Activated CD4-positive, CD25-positive, alpha-beta regulatory T cell treated with anti-CD3 and anti-CD28 coated beads, Interleukin-2, amount 50 U/mL, for 24 hours (primary cell): Measurements from ENCODE around the gene ZNF236.
"Not testable (repeated sequence)": the region's sequence is repeated elsewhere in the genome, so short reads cannot be mapped to it uniquely, and the experiment has no call there.

ENCODE experiments used
- ATAC-seq, 2 donors: fragments of 150-1000 bp; cut with Tn5 transposase; one replicate each; pipeline ENCODE4 v1.10.0; 2021; ENCODE audit warnings: mild to moderate bottlenecking in 1 of 2, moderate library complexity in 1 of 2

ZNF236 gene

DNA sequence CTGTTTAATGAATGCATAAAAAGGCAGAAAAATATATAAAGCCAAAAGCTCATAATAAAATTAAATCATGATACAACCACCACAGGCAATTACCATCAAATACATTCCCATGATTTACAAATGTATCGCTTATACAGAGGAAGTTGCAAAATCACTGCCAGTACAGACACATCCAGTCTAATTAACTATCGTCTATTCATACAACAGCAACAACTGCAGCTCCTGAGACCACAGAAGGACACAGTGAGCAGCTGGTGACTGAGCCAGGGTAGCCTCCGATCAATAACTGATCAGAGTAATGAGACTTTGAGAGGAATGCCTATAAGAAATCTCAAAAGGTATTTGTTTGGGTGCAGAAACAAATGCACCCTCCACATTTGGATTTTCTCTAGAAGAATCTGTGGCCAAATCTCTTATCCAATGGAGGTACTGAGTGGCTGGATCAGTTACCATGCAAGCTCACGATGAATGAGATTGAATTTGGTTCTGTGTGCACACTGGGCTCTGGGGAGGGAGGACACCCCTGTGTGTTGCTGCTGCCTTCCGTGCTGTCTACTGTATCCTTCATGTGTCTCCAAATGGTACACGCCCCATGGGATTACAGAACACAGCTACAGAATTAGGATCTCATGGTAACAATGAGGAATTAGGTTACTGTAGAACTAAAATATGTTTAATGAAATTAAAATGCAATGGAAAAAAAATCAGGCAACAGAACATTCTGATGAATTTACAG, 190.6 kb downstream of the ZNF236 start:
- ATAC-seq = no peak

DNA sequence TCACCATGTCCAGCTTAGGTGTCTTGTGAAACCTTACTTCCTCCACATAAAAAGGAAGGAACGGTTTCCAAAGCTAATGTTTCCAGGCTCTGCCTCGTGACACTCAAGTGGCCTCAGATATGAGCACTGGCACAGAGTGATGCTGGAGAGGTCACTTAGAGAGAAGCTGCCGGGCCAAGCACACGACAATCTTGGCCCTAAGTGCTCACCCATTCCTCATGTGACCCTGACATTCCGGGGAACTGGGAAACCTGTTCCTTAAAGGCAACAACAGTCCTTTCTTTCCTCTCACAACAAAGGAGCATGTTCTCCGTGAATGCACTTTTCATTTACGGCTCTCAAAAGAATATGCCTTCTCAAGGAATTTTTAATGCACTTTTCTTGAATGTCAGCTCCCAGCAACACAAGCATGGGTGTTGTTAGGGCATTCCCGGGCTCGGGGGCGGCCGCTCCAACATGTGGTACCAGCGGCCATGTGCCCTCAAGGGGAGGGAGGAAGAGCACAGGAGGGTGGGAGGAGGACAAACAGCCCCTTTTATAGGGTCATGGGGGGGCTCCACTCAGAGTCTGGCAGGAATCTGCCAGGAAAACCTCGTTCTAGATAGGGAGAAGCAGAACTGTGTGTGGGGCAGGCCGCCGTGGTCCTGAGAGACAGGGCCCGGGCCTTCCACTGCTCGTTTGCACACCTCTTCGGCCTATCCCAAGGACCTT, 191.6 kb downstream of the ZNF236 start:
- no peak for ATAC-seq

DNA sequence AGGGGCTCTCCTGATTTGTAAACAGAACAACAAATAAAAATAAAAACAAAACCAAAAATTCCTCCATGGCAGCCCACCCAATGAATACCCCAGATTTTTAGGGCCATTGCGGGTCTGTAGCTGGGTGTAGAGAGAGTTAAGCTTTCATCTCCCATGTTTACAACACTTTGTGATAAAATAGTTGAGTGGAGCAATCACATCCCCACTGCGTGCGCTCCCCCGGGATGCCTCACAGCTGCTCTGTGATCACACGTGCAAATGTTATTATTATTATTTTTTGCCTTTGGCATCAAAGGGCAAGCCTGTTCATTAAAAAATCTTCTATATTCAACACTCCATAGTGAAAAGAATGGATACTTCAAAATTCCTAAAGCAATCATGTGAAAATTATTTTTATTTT, 192.2 kb downstream of the ZNF236 start:
- no peak for ATAC-seq

DNA sequence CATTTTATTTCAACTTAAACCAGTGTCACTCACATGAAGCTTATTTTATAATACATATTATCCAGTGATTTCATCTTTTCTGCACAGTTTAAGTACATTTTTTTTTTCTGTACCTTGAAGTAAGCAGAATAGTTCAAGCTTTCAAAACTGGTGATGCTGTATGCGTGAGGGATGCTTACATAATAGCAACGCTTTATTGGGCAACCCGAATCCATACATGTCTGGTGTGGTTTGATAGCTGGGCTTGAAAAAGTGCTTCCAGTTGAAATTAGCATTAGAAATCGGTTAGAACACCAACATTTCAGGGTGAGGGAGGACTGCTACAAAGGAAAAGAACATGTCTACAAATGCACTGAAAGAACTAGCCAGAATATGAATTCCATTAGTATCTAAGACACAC, 192.8 kb downstream of the ZNF236 start:
- ATAC-seq = no peak

DNA sequence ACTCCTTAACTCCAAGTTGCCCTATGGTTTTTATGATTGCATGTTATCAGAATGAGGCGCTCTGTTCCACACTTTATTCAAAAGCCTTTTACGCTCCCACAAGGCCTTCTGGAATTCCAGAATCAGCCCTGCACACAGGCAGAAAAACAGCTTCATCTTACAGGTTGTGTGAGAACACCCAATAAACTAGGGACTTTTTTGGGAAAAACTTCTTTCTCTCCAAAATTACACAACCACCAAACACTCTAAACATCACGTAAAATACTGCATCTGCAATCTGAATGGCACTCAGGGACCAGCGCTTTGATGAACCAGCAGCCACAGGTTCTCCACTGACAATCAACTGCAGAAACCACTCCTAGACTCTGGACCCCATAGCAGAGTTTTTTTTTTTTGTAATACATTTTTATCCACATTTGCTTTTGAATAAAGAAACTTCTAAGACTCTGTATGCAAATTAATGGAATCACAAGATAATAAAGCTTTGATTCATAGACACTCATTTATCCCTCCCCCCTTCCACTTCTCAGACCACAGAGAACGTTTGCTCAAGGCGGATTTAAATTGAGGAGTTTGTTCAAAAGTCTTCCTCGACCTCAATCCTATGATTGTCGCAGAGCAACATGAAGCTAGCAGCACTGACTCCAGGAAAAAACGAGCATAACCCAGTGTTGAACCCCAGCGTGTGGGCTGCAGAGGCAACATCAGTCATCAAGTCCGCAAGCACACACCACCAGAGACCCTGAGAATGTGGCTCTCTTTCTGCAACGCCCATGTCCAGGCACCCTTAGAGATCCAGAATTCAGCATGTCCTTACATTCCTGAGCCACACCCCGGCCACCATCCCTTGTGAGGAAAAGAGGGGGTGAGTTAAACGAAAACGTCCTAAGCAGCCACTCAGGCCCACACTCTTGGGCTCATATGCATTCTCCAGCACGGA, 193.7 kb downstream of the ZNF236 start:
- ATAC-seq = no peak

DNA sequence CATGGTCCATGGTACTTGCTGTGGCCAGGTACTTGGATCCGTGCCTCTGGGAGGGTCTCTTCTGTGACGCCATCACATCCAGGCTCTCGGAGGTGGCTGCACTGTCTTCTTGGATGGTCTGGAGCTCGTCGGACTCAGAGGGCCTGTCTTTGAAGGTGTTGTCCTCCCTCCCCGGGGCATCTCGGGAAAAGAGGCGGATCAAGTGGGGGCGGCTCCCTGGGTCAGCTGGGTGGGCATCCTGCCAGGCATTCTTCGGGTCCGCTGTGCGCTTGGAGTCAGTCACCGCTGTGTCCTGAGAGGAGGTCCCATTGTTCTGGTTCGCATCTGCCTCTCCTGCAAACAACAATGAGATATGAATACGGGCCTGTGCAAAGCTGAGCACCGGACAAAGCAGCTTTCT, 194.6 kb downstream of the ZNF236 start:
- no peak for ATAC-seq

DNA sequence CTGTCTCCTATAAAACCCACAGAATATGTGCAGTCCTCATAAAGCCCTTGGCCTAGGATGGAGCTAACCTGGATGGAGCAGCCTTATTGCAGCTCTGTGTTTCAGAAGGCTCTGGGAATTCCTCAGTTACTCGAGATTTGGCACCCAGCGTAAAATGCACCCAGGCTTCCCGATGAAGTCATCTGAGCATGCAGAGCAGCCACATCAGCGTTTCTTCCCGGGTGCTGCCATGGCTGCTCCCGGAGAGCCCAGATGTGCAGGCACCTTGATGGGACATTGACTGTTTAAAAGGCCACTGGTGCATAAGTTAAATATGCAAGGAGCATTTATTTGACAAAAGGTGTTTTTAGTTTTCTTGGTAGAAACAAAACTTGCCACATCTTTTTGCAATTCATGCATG, 195.0 kb downstream of the ZNF236 start:
- no peak for ATAC-seq

DNA sequence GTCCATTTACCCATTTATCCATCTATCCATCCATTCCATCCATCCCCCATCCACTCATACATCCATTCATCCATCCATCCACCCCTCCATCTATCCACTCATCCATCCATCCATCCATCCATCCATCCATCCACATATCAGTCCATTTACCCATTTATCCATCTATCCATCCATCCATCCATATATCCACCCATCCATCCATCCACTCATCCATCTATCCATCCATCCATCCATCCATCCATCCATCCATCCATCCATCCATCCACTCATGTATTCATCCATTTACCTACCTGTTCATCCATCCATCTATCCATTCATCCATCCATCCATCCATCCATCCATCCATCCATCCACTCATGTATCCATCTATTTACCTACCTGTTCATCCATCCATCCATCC, 196.3 kb downstream of the ZNF236 start:
- not testable (repeated sequence) for ATAC-seq

DNA sequence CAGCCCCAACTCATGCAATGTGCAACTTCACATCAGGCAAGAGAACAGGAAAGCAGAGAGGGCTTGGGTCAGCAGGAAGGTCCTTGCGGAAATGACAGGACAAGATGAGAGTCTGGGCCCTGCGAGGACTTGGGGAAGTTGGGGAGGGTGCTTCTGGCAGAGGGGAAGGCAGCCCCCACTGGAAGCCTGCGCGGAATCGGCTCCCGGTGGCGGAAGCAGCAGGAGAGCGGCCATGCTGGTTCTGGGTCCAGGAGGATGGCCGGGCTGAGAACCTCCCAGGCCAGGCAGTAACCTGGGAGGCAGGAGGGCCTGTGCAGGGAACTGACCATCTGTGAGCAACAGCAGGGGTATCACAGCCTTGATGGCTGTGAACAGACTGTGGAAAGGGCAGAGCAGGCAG, 197.3 kb downstream of the ZNF236 start:
- ATAC-seq = no peak
